ENCODE results near the gene MRPL23.

The MRPL23 gene

DNA sequence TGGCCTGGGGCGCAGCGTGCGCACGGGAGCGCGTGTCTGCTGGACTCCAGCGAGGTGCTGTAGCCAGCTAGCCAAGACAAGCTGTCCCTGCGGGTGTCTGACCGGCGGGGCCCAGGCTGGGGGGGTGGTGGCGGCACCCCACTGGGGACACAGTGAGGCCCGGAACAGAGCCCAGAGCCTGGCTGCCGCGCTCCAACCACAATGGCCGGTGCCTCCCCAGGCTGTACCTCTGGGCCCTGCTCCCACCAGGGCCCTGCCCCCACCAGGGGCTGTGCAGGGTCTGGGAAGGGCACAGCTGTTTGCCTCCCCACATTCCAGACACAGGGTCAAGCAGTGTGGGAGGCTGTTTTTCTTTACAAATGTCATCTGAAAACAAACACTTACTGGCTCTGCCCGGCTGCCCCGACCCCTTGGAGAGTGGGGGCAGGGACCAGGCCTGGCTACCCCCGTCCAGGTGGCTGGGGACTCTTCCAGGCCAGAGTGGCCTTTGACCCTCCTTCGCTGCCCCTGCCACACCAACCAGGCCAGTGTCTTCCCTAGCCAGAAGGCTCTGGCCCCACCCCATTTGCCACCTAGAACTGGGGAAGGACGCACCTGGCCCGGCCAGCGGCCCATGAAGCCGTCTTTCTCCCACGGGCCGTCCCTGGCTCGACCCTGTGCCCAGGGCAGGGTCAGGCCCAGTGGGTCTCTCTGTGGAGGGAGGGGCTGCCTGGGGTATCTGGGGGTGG, 35.9 kb downstream of the MRPL23 start:
- Mint-ChIP-seq H3K27ac (ENCODE audit: low read depth) (no peak overlapping the region), H3K9me3 (no peaks in the 10 kb centered on the region), H3K4me1 (no peaks in the 10 kb centered on the region), H3K36me3 (ENCODE audit: insufficient read depth) (no peaks in the 10 kb centered on the region), H3K4me3 (no peak overlapping the region), H3K27me3 (no peaks in the 10 kb centered on the region)
- no peak for DNase-seq (ENCODE audit: low spot score in 2 of 2)
- ATAC-seq (replicated peaks; ENCODE audit: extremely low read depth, poor library complexity, severe bottlenecking), result no peak

DNA sequence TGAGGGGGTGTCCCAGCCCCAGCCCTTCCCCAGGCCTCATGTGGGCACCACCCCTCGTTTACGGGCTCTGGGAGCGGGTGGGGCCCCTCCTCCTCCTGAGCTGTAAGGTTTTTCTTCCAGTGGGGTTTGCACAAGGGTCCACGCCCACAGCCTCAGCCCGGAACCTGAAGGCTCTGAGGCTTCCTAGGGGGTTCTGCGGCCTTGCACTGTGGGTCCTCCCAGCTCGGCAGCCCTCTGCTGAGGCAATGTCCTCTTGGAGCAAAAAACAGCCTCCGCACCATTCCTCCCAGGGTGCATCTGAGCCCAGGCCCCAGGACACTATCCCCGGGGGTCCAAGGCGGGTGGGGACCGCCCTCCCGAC, 36.4 kb downstream of the MRPL23 start:
- Mint-ChIP-seq H3K27me3 (no peaks in the 10 kb centered on the region), H3K4me3 (no peak overlapping the region), H3K9me3 (no peaks in the 10 kb centered on the region), H3K4me1 (no peaks in the 10 kb centered on the region), H3K36me3 (ENCODE audit: insufficient read depth) (no peaks in the 10 kb centered on the region), H3K27ac (ENCODE audit: low read depth) (no peak overlapping the region)
- DNase-seq (ENCODE audit: low spot score in 2 of 2) (no peak), ATAC-seq (replicated peaks; ENCODE audit: extremely low read depth, poor library complexity, severe bottlenecking) (no peak)

DNA sequence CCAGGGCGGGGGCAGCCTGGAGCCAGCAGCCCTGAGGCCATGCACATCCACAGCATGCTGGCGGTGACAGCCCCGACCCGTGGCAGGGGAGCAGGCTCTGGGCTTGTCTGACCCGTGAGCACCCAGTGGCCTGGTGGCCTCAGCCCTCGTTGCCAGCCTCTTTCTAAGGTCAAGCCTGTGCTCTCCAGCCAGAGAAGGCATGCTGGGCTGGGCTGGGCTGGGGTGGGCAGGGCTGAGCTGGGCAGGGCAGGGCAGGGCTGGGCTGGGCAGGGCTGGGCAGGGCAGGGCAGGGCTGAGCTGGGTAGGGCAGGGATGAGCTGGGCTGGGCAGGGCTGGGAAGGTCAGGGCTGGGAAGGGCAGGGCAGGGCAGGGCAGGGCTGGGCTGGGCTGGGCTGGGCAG, 39.9 kb downstream of the MRPL23 start:
- peaks cover 2% of the 10 kb centered on the region for H3K36me3 Mint-ChIP-seq (ENCODE audit: insufficient read depth)
- ATAC-seq (replicated peaks; ENCODE audit: extremely low read depth, poor library complexity, severe bottlenecking), result no peak

DNA sequence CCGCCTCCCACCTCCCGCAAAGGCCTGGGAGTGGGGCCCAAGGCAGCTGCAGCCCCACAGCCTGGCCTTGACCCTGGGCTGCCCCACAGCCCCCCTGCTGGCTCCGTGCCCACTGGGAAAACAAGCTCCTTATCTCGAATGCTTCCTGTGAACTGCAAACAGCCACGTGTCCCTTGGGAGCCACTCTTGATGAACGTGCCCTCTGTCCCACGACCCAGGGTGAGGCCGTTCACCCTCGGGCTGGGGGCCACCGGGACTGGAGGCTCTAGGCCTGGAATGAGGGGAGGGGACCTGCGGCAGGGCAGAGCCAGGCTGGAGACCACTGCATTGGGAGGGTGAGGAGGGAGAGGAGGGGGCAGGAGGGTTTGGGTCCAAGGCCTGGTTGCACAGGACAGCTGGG, 41.0 kb downstream of the MRPL23 start:
- Mint-ChIP-seq H3K27me3 (no peaks in the 10 kb centered on the region), H3K4me1 (no peaks in the 10 kb centered on the region), H3K4me3 (no peak overlapping the region), H3K27ac (ENCODE audit: low read depth) (no peak overlapping the region), H3K36me3 (ENCODE audit: insufficient read depth) (peaks cover 2% of the 10 kb centered on the region), H3K9me3 (no peaks in the 10 kb centered on the region)
- ATAC-seq (replicated peaks; ENCODE audit: extremely low read depth, poor library complexity, severe bottlenecking), result no peak
- no peak for DNase-seq (ENCODE audit: low spot score in 2 of 2)

More for the DNA sequence above, 39.9 kb downstream of the MRPL23 start:
- Mint-ChIP-seq H3K4me3 (no peak overlapping the region), H3K27ac (ENCODE audit: low read depth) (no peak overlapping the region), H3K27me3 (no peaks in the 10 kb centered on the region), H3K4me1 (no peaks in the 10 kb centered on the region), H3K9me3 (no peaks in the 10 kb centered on the region)
- no peak for DNase-seq (ENCODE audit: low spot score in 2 of 2)

DNA sequence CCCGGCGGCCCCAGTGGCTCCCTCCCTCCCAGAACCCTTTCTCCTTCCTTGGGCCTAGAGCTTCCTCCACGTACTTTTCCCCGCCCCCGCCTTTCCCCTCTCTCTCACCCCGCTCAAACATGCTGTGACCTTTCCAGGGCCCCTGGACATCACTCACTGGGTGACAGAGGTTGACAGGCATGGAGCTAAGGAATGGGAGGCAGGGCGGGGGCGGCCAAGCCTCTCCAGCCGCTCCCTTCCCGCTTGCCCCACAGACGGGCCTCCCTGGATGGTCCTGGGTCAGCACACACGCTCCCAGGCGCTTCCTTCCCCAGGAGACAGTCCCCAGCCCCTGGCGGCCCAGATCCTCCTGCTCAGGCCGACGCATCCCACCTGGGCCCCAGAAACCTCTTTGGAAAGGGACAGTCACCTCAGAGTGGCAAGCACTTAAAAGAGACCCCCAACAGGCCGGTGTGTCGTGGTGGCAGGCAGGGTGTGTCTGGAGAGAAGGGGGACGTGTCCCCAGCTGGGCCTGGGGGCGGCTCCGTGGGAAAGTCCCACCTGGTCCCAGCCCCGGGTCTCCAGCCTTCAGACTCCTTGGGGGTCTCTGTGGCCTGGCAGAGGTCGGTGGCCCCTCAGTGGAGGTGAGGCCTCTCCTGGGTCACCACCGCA, 41.7 kb downstream of the MRPL23 start:
- no peaks in the 10 kb centered on the region for H3K9me3 Mint-ChIP-seq
- no peak overlapping the region for H3K27ac Mint-ChIP-seq (ENCODE audit: low read depth)
- H3K4me3 Mint-ChIP-seq, result no peak overlapping the region
- DNase-seq (ENCODE audit: low spot score in 2 of 2) (no peak), ATAC-seq (replicated peaks; ENCODE audit: extremely low read depth, poor library complexity, severe bottlenecking) (no peak)
- peaks cover 2% of the 10 kb centered on the region for H3K36me3 Mint-ChIP-seq (ENCODE audit: insufficient read depth)
- H3K4me1 Mint-ChIP-seq, result no peaks in the 10 kb centered on the region
- no peaks in the 10 kb centered on the region for H3K27me3 Mint-ChIP-seq

GRCh38 chr11:1989953-1990352, 42.8 kb downstream of the MRPL23 start:
- Mint-ChIP-seq H3K36me3 (ENCODE audit: insufficient read depth) (peaks cover 2% of the 10 kb centered on the region), H3K4me1 (no peaks in the 10 kb centered on the region), H3K4me3 (no peak overlapping the region), H3K27ac (ENCODE audit: low read depth) (no peak overlapping the region), H3K9me3 (no peaks in the 10 kb centered on the region), H3K27me3 (no peaks in the 10 kb centered on the region)
- ATAC-seq (replicated peaks; ENCODE audit: extremely low read depth, poor library complexity, severe bottlenecking) (no peak), DNase-seq (ENCODE audit: low spot score in 2 of 2) (no peak)

DNA sequence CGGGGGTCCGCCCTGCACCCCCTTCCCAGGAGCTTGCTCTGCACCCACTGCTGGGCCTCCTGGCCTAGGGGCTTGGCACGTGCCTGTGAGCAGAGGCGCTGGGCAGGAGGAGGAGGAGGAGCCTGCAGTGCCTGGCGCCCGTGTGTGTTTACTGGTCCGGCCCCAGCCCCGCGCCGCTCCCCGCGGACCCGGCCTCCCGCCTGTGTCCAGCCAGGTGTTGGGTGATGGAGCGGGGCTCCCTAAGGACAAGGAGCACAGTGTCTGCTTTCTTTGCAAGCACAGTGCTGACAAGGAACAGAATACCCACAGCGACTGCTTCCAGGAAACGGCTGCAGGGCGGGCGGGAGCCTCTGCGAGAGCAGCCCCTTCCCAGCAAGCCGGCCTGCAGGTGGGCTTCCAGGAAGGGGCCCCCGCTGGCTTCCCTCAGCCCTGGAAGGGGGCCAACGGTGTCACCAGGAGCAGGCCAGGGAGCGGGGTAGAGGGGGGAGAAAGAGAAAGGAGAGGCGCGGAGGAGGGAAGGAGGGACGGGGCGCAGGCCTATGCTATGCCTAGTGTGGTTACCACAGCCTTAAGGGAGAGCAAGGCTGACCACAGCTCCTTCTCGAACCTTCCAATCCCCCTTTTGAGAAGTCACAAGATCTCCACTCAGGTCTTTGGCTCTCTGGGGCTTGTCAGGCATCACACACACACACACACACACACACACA, 43.9 kb downstream of the MRPL23 start:
- no peak for ATAC-seq (replicated peaks; ENCODE audit: extremely low read depth, poor library complexity, severe bottlenecking)
- Mint-ChIP-seq H3K27ac (ENCODE audit: low read depth) (no peak overlapping the region), H3K27me3 (no peaks in the 10 kb centered on the region), H3K4me3 (no peak overlapping the region), H3K4me1 (no peaks in the 10 kb centered on the region), H3K36me3 (ENCODE audit: insufficient read depth) (peaks cover 2% of the 10 kb centered on the region), H3K9me3 (no peaks in the 10 kb centered on the region)
- DNase-seq (ENCODE audit: low spot score in 2 of 2), result no peak

GRCh38 chr11:1992111-1992510, 45.0 kb downstream of the MRPL23 start:
- DNase-seq (ENCODE audit: low spot score in 2 of 2), result no peak
- Mint-ChIP-seq H3K4me1 (no peaks in the 10 kb centered on the region), H3K27me3 (no peaks in the 10 kb centered on the region), H3K27ac (ENCODE audit: low read depth) (no peak overlapping the region), H3K9me3 (no peaks in the 10 kb centered on the region), H3K4me3 (no peak overlapping the region), H3K36me3 (ENCODE audit: insufficient read depth) (peaks cover 2% of the 10 kb centered on the region)
- no peak for ATAC-seq (replicated peaks; ENCODE audit: extremely low read depth, poor library complexity, severe bottlenecking)

GRCh38 chr11:1994121-1994520, 47.0 kb downstream of the MRPL23 start:
- ATAC-seq (replicated peaks; ENCODE audit: extremely low read depth, poor library complexity, severe bottlenecking) (no peak), DNase-seq (ENCODE audit: low spot score in 2 of 2) (no peak)
- H3K4me1 Mint-ChIP-seq, result no peaks in the 10 kb centered on the region
- no peaks in the 10 kb centered on the region for H3K27me3 Mint-ChIP-seq
- H3K4me3 Mint-ChIP-seq, result no peak overlapping the region
- H3K27ac Mint-ChIP-seq (ENCODE audit: low read depth), result no peak overlapping the region
- H3K36me3 Mint-ChIP-seq (ENCODE audit: insufficient read depth), result peaks cover 2% of the 10 kb centered on the region
- H3K9me3 Mint-ChIP-seq, result no peaks in the 10 kb centered on the region

DNA sequence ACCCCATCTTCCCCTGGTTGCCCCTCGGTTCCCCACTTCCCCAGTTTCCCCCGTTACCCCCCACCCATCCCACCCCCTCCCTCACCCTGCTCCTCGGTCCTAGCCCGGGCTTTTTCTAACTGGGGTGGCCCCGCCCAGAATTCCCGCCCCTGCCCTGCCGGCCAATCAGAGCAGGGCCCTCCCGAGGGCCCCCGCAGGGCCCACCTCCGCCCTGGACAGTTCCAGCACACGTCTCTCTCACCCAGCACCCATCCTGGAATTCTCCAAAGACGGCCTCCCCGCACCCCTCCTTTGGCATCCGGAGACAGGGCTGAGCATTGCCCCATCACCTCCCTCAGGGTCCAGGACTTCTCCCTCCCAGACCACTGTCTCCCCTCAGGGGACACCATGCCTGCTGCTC, 50.6 kb downstream of the MRPL23 start, which contains the start of gene H19:
TSS of gene H19 (minus strand) at position 88 of the 400 bp plus-strand sequence.
- Mint-ChIP-seq H3K27me3 (no peaks in the 10 kb centered on the region), H3K36me3 (ENCODE audit: insufficient read depth) (no peaks in the 10 kb centered on the region), H3K27ac (ENCODE audit: low read depth) (no peak within 1 kb of the TSS), H3K4me3 (no peak within 1 kb of the TSS), H3K9me3 (no peaks in the 10 kb centered on the region), H3K4me1 (no peaks in the 10 kb centered on the region)
- ATAC-seq (replicated peaks; ENCODE audit: extremely low read depth, poor library complexity, severe bottlenecking) (no peak), DNase-seq (ENCODE audit: low spot score in 2 of 2) (no peak)

- H3K4me1 Mint-ChIP-seq, result no peaks in the 10 kb centered on the region
These were observed 51.2 kb downstream of the MRPL23 start for GRCh38 chr11:1998290-1998689.

DNA sequence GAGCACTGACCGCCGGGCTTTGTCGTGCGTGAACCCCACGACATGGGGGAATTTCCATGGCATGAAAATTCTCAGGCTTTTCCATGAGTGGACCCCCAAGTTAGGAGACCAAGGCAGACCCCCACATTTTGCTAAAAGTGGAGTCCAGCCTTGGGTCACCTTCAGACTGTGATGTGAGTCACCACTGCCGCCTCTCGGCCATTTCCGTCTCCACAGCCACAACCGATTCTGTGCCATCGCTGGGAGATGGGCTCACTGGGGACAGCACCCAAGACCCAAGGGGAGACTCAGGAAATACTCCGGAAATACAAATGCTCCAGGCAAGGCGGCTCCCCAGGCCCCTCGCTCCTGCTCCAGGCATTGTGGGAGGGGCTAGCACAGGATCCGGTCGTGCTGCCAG, 51.7 kb downstream of the MRPL23 start:
- no peaks in the 10 kb centered on the region for H3K9me3 Mint-ChIP-seq
- H3K36me3 Mint-ChIP-seq (ENCODE audit: insufficient read depth), result no peaks in the 10 kb centered on the region

More at GRCh38 chr11:1998290-1998689, 51.2 kb downstream of the MRPL23 start:
- Mint-ChIP-seq H3K36me3 (ENCODE audit: insufficient read depth) (no peaks in the 10 kb centered on the region), H3K4me3 (no peak overlapping the region), H3K27ac (ENCODE audit: low read depth) (no peak overlapping the region), H3K27me3 (no peaks in the 10 kb centered on the region), H3K9me3 (no peaks in the 10 kb centered on the region)
- DNase-seq (ENCODE audit: low spot score in 2 of 2), result no peak
- ATAC-seq (replicated peaks; ENCODE audit: extremely low read depth, poor library complexity, severe bottlenecking), result no peak

More for the DNA sequence above, 51.7 kb downstream of the MRPL23 start:
- Mint-ChIP-seq H3K4me3 (no peak overlapping the region), H3K4me1 (no peaks in the 10 kb centered on the region), H3K27ac (ENCODE audit: low read depth) (no peak overlapping the region), H3K27me3 (no peaks in the 10 kb centered on the region)
- no peak for ATAC-seq (replicated peaks; ENCODE audit: extremely low read depth, poor library complexity, severe bottlenecking)
- DNase-seq (ENCODE audit: low spot score in 2 of 2), result no peak

All from central memory CD8-positive, alpha-beta T cell (primary cell).